HCT116 (cell line): ENCODE data around the gene DMBT1.

ENCODE experiments used
- CTCF ChIP-seq, 3 experiments: fragments of 200-600 bp in 1 of 3; sonication (generic) in 1 of 3; IDR thresholded peaks in 2 of 3; conservative IDR thresholded peaks in 1 of 3; 2 replicates each; pipeline ENCODE4 v1.5.1; 2012 to 2017; ENCODE audit warnings: low read depth in 2 of 3, low read length in 2 of 3, antibody characterized with exemption in 1 of 3, borderline replicate concordance in 1 of 3, control low read depth in 1 of 3, mild to moderate bottlenecking in 1 of 3, mixed read lengths in 1 of 3, mixed run types in 1 of 3, moderate library complexity in 1 of 3; ENCODE audit not compliant: insufficient read depth in 1 of 3
- EZH2phosphoT487 ChIP-seq: fragments of 200-600 bp; IDR thresholded peaks from 2 replicates; pipeline ENCODE4 v1.6.1; 2018; ENCODE audit warnings: antibody characterized with exemption, borderline replicate concordance
- JUND ChIP-seq: IDR thresholded peaks from 2 replicates; pipeline ENCODE4 v1.6.1; 2012

DNA sequence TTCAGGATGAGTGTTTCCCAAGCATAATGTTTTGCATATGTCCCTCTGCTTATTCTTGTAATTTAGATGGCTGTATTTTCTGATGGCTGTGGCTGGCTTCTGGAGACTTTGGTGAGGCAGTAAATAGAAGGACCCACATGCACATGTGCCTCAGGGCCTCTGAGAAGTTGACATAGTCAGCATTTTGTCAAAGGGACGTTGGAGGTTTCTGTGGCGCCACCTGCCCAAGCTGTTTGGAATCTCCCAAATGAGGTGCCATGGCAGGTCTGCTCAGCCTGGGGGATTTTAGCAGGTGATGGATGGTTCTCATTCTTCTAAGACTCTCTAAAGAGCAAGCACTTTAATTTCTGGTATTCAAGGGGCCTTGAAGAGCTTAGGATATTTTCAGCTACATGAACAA lies 109.3 kb downstream of the DMBT1 start:
- TF ChIP-seq JUND: no peak
- no peak for TF ChIP-seq EZH2phosphoT487
- TF ChIP-seq CTCF (IDR thresholded peaks at IDR 0.05 in 2 of 3, conservative IDR thresholded peaks at IDR 0.05 in 1 of 3; ENCODE audit: borderline replicate concordance in 1 of 3, insufficient read depth in 1 of 3, low read depth in 2 of 3, low read length in 2 of 3): peak; percentile 18 to 29 (median 23); a peak in 1 of 6 replicates
